HEK293 (cell line): ENCODE measurements around the gene CTAGE9.
"Not testable (repeated sequence)": the region's sequence is repeated elsewhere in the genome, so short reads cannot be mapped to it uniquely, and the experiment has no call there.

Experiments
- CTCF ChIA-PET: fragments of 350-600 bp; formaldehyde crosslinking; extraction: SDS; loops from one replicate; lab custom pipeline; 2021; ENCODE audit warnings: antibody characterized with exemption; lab: Yijun Ruan, JAX
- POLR2A ChIA-PET: fragments of 300-600 bp; formaldehyde crosslinking; extraction: SDS; loops from one replicate; lab custom pipeline; 2020; ENCODE audit warnings: antibody characterized with exemption, inconsistent platforms; lab: Yijun Ruan, JAX
- H3K27ac ChIP-seq: fragments of 200-500 bp; sonication (Bioruptor generic); 2 replicates; pipeline ENCODE4 v1.5.1; 2014; ENCODE audit warnings: low read depth, low read length, control low read depth, inconsistent platforms; ENCODE audit errors: extremely low read depth
- H3K36me3 ChIP-seq, 2 experiments: fragments of 200-500 bp in 1 of 2; sonication (Bioruptor generic) in 1 of 2; 1 replicate in 1 of 2; 2 replicates in 1 of 2; pipeline ENCODE4 v1.5.1; 2014 to 2017; ENCODE audit warnings: inconsistent platforms in 2 of 2, low read length in 2 of 2; ENCODE audit not compliant: control insufficient read depth in 2 of 2, insufficient read depth in 1 of 2
- H3K4me1 ChIP-seq: fragments of 200-500 bp; sonication (Bioruptor generic); 2 replicates; pipeline ENCODE4 v1.5.1; 2014; ENCODE audit warnings: mild to moderate bottlenecking, low read length, inconsistent platforms; ENCODE audit not compliant: control insufficient read depth, insufficient read depth
- H3K4me3 ChIP-seq: 2 replicates; pipeline ENCODE4 v1.5.1; 2011; ENCODE audit warnings: low read depth, mild to moderate bottlenecking, control low read depth, low read length, moderate library complexity
- H3K9me3 ChIP-seq: fragments of 200-500 bp; sonication (Bioruptor generic); 2 replicates; pipeline ENCODE4 v1.5.1; 2014; ENCODE audit warnings: low read depth, low read length, inconsistent platforms; ENCODE audit not compliant: control insufficient read depth, insufficient read depth
- REST ChIP-seq: fragments of 450-650 bp; formaldehyde crosslinking; IDR thresholded peaks from 2 replicates; pipeline ENCODE4 v1.5.1; 2016; ENCODE audit warnings: missing biosample characterization, missing genetic modification characterization
- ZBTB11 ChIP-seq: fragments of 450-650 bp; formaldehyde crosslinking; conservative IDR thresholded peaks from 2 replicates; pipeline ENCODE4 v1.5.1; 2016; ENCODE audit warnings: low read depth, missing biosample characterization, missing genetic modification characterization
- ZBTB8A ChIP-seq: fragments of 450-650 bp; formaldehyde crosslinking; IDR thresholded peaks from 2 replicates; pipeline ENCODE4 v1.5.1; 2016; ENCODE audit warnings: missing biosample characterization, missing genetic modification characterization
- ZNF138 ChIP-seq: fragments of 450-650 bp; formaldehyde crosslinking; IDR thresholded peaks from 2 replicates; pipeline ENCODE4 v1.5.1; 2016; ENCODE audit warnings: missing biosample characterization, missing genetic modification characterization, borderline replicate concordance
- ZNF140 ChIP-seq: fragments of 450-650 bp; formaldehyde crosslinking; IDR thresholded peaks from 2 replicates; pipeline ENCODE4 v1.5.1; 2016; ENCODE audit warnings: missing biosample characterization, missing genetic modification characterization
- ZNF202 ChIP-seq: fragments of 450-650 bp; formaldehyde crosslinking; IDR thresholded peaks from 2 replicates; pipeline ENCODE4 v1.5.1; 2016; ENCODE audit warnings: missing biosample characterization, missing genetic modification characterization, borderline replicate concordance
- ZNF266 ChIP-seq: fragments of 450-650 bp; formaldehyde crosslinking; IDR thresholded peaks from 2 replicates; pipeline ENCODE4 v1.5.1; 2016; ENCODE audit warnings: missing biosample characterization, missing genetic modification characterization, low read depth
- ZNF354C ChIP-seq: fragments of 450-650 bp; formaldehyde crosslinking; IDR thresholded peaks from 2 replicates; pipeline ENCODE4 v1.5.1; 2016; ENCODE audit warnings: missing biosample characterization, missing genetic modification characterization, low read depth, borderline replicate concordance
- ZNF394 ChIP-seq: fragments of 450-650 bp; formaldehyde crosslinking; IDR thresholded peaks from 2 replicates; pipeline ENCODE4 v1.5.1; 2016; ENCODE audit warnings: missing biosample characterization, missing genetic modification characterization, mild to moderate bottlenecking, moderate library complexity, borderline replicate concordance
- ZNF404 ChIP-seq: fragments of 450-650 bp; formaldehyde crosslinking; IDR thresholded peaks from 2 replicates; pipeline ENCODE4 v1.5.1; 2017; ENCODE audit warnings: missing biosample characterization, missing genetic modification characterization
- ZNF426 ChIP-seq: fragments of 450-650 bp; formaldehyde crosslinking; IDR thresholded peaks from 2 replicates; pipeline ENCODE4 v1.5.1; 2017; ENCODE audit warnings: missing biosample characterization, missing genetic modification characterization, mild to moderate bottlenecking, inconsistent platforms, moderate library complexity
- ZNF510 ChIP-seq: fragments of 450-650 bp; formaldehyde crosslinking; IDR thresholded peaks from 2 replicates; pipeline ENCODE4 v1.5.1; 2018; ENCODE audit warnings: mild to moderate bottlenecking, missing genetic modification characterization, missing biosample characterization; ENCODE audit not compliant: insufficient replicate concordance
- ZNF518A ChIP-seq: fragments of 450-650 bp; formaldehyde crosslinking; conservative IDR thresholded peaks from 2 replicates; pipeline ENCODE4 v1.5.1; 2016; ENCODE audit warnings: low read depth, missing biosample characterization, missing genetic modification characterization
- ZNF529 ChIP-seq: fragments of 450-650 bp; formaldehyde crosslinking; IDR thresholded peaks from 2 replicates; pipeline ENCODE4 v1.5.1; 2017; ENCODE audit warnings: missing genetic modification characterization, missing biosample characterization; ENCODE audit not compliant: insufficient replicate concordance
- ZNF555 ChIP-seq: fragments of 450-650 bp; formaldehyde crosslinking; conservative IDR thresholded peaks from 2 replicates; pipeline ENCODE4 v1.5.1; 2017; ENCODE audit warnings: missing biosample characterization, mild to moderate bottlenecking, missing genetic modification characterization, inconsistent platforms
- ZNF558 ChIP-seq: fragments of 450-650 bp; formaldehyde crosslinking; IDR thresholded peaks from 2 replicates; pipeline ENCODE4 v1.5.1; 2016; ENCODE audit warnings: missing biosample characterization, missing genetic modification characterization
- ZNF560 ChIP-seq: fragments of 450-650 bp; formaldehyde crosslinking; IDR thresholded peaks from 2 replicates; pipeline ENCODE4 v1.5.1; 2017; ENCODE audit warnings: missing biosample characterization, missing genetic modification characterization, borderline replicate concordance
- ZNF623 ChIP-seq: fragments of 450-650 bp; formaldehyde crosslinking; IDR thresholded peaks from 2 replicates; pipeline ENCODE4 v1.5.1; 2016; ENCODE audit warnings: missing biosample characterization, missing genetic modification characterization
- ZNF629 ChIP-seq: fragments of 450-650 bp; formaldehyde crosslinking; IDR thresholded peaks from 2 replicates; pipeline ENCODE4 v1.5.1; 2017; ENCODE audit warnings: missing biosample characterization, missing genetic modification characterization
- ZNF654 ChIP-seq: fragments of 450-650 bp; formaldehyde crosslinking; IDR thresholded peaks from 2 replicates; pipeline ENCODE4 v1.5.1; 2016; ENCODE audit warnings: low read depth, missing biosample characterization, missing genetic modification characterization
- ZNF664 ChIP-seq: fragments of 450-650 bp; formaldehyde crosslinking; IDR thresholded peaks from 2 replicates; pipeline ENCODE4 v1.5.1; 2016; ENCODE audit warnings: missing biosample characterization, missing genetic modification characterization
- ZXDB ChIP-seq: fragments of 450-650 bp; formaldehyde crosslinking; IDR thresholded peaks from 2 replicates; pipeline ENCODE4 v1.5.1; 2016; ENCODE audit warnings: missing biosample characterization, missing genetic modification characterization

The CTAGE9 gene

GRCh38 chr6:131751012-131751715 is 40.3 kb upstream of the CTAGE9 start:
- H3K4me1 ChIP-seq, H3K36me3 ChIP-seq, H3K9me3 ChIP-seq, CTCF ChIA-PET, H3K27ac ChIP-seq, H3K4me3 ChIP-seq, POLR2A ChIA-PET: not testable (repeated sequence)
- TF ChIP-seq ZNF560 (0 out of 2 replicates have a peak, but pooled peaks have one; percentile 35), ZNF623 (peak; percentile 70), ZNF555 (peak; percentile 70), ZBTB11 (tag by site-specific recombination) (peak; percentile 62), ZNF510 (peak; percentile 61), ZXDB (tag by site-specific recombination) (peak; percentile 54; the same call in 1 of the 2 replicates), ZNF426 (tag by site-specific recombination) (peak; percentile 74), ZNF558 (tag by site-specific recombination) (0 out of 2 replicates have a peak, but pooled peaks have one; percentile 39), ZNF518A (tag by site-specific recombination) (peak; percentile 90), ZNF202 (tag by site-specific recombination) (peak; percentile 67; the same call in 1 of the 2 replicates), ZNF394 (tag by site-specific recombination) (peak; percentile 89), ZNF529 (tag by site-specific recombination) (peak; percentile 14), ZBTB8A (peak; percentile 48), ZNF654 (tag by site-specific recombination) (peak; percentile 21; the same call in 1 of the 2 replicates), ZNF354C (tag by site-specific recombination) (0 out of 2 replicates have a peak, but pooled peaks have one; percentile 26), REST (tag by site-specific recombination) (peak; percentile 51; the same call in 1 of the 2 replicates), ZNF664 (peak; percentile 43; the same call in 1 of the 2 replicates), ZNF629 (tag by site-specific recombination) (0 out of 2 replicates have a peak, but pooled peaks have one; percentile 16), ZNF140 (tag by site-specific recombination) (peak; percentile 81), ZNF138 (tag by site-specific recombination) (0 out of 2 replicates have a peak, but pooled peaks have one; percentile 22), ZNF266 (peak; percentile 37; the same call in 1 of the 2 replicates), ZNF404 (tag by site-specific recombination) (0 out of 2 replicates have a peak, but pooled peaks have one; percentile 29)
